ENCODE data around the gene SH3GL1.

DNA sequence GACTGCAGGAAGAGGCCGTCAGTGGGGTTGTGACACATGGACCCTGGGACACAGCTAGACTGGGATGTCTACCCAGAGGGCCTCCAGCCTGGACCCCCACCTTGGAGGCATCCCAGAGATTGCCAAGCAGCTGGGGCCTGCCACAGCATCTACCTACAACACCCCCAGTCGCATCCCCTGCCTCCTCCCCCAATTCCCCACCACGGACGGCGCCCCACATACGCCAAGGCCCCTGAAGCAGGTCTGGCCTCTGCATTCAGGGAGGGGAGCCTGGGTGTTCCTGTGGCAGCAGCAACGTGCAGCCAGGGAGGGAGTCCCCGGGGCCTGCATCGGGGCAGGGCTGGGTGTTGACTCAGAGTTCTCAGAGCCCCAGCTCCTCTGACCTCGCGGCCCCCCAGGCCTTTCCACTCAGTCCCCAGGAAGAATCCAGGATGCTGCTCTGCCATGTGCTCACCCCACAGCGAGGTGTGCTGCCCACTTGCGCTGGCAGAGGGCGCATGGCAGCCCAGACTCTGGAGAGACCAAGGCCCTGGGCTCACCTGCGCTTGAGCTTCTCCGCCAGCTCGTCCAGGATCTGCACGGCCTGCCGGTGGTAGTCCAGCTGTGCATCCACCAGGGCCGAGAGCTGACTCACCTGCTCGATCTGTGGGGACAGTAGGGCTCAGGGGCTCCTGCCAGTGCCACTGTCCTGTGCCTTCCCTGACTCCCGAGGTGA is 37.4 kb downstream of the SH3GL1 start:
- TF ChIP-seq NFE2L2 (IDR thresholded peaks at IDR 0.05; ENCODE audit: low read depth, low read length) (no peak), POLR2A (IDR thresholded peaks at IDR 0.05; ENCODE audit: low read depth, low read length) (no peak), MAFK (IDR thresholded peaks at IDR 0.05; ENCODE audit: low read depth, low read length) (no peak), RAD21 (IDR thresholded peaks at IDR 0.05; ENCODE audit: low read length) (peak; percentile 21; the same call in 1 of the 2 replicates), FOS (IDR thresholded peaks at IDR 0.05; ENCODE audit: low read depth, low read length) (no peak), RFX5 (IDR thresholded peaks at IDR 0.05; ENCODE audit: low read depth, low read length) (no peak), RCOR1 (IDR thresholded peaks at IDR 0.05; ENCODE audit: insufficient replicate concordance, low read length) (no peak), BHLHE40 (IDR thresholded peaks at IDR 0.05; ENCODE audit: low read depth, low read length) (no peak), CHD1 (IDR thresholded peaks at IDR 0.05; ENCODE audit: low read depth, low read length) (no peak), CEBPB (IDR thresholded peaks at IDR 0.05; ENCODE audit: low read depth, low read length) (no peak)
- TF ChIP-seq, protein P1, sequence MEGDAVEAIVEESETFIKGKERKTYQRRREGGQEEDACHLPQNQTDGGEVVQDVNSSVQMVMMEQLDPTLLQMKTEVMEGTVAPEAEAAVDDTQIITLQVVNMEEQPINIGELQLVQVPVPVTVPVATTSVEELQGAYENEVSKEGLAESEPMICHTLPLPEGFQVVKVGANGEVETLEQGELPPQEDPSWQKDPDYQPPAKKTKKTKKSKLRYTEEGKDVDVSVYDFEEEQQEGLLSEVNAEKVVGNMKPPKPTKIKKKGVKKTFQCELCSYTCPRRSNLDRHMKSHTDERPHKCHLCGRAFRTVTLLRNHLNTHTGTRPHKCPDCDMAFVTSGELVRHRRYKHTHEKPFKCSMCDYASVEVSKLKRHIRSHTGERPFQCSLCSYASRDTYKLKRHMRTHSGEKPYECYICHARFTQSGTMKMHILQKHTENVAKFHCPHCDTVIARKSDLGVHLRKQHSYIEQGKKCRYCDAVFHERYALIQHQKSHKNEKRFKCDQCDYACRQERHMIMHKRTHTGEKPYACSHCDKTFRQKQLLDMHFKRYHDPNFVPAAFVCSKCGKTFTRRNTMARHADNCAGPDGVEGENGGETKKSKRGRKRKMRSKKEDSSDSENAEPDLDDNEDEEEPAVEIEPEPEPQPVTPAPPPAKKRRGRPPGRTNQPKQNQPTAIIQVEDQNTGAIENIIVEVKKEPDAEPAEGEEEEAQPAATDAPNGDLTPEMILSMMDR (conservative IDR thresholded peaks at IDR 0.05; ENCODE audit: low read depth, low read length) = peak; percentile 20; the same call in 1 of the 2 replicates
- TF ChIP-seq, protein P2, sequence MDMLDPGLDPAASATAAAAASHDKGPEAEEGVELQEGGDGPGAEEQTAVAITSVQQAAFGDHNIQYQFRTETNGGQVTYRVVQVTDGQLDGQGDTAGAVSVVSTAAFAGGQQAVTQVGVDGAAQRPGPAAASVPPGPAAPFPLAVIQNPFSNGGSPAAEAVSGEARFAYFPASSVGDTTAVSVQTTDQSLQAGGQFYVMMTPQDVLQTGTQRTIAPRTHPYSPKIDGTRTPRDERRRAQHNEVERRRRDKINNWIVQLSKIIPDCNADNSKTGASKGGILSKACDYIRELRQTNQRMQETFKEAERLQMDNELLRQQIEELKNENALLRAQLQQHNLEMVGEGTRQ (IDR thresholded peaks at IDR 0.05; ENCODE audit: low read depth, low read length) = no peak
- TF ChIP-seq, protein P3, sequence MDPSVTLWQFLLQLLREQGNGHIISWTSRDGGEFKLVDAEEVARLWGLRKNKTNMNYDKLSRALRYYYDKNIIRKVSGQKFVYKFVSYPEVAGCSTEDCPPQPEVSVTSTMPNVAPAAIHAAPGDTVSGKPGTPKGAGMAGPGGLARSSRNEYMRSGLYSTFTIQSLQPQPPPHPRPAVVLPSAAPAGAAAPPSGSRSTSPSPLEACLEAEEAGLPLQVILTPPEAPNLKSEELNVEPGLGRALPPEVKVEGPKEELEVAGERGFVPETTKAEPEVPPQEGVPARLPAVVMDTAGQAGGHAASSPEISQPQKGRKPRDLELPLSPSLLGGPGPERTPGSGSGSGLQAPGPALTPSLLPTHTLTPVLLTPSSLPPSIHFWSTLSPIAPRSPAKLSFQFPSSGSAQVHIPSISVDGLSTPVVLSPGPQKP (IDR thresholded peaks at IDR 0.05; ENCODE audit: borderline replicate concordance, low read depth, low read length) = no peak

Data from IMR-90 (cell line).